ENCODE measurements around the gene XCL2. TPM values are rescaled to one million over a fixed set of nuclear protein-coding genes. Genes with fewer than 3 reads are reported as not detected.
"Not testable (repeated sequence)": the region's sequence is repeated elsewhere in the genome, so short reads cannot be mapped to it uniquely, and the experiment has no call there.

XCL2 gene
- total and polyA plus RNA-seq, 5 donors = 0.60 TPM; not detected in 4

DNA sequence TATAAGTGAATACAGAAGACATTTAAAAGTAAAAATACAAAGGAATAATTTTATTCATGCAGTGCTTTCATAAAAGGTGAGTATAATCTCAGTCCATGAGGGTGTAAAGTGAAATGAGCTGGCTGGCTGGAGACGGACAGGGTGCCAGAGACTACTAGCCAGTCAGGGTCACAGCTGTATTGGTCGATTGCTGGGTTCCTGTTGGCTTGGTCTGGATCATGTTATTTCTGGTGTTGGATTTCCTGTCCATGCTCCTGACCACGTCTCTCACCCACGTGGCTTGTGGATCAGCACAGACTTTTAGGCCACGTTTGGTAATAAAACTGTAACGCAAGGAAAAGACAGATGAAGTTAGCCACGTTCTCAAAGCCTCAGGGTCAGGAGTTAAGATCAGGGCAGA is 3.0 kb downstream of the XCL2 start:
- intact Hi-C loops (cut with DNase I); H3K4me1 ChIP-seq (ENCODE audit: control insufficient read depth, insufficient read depth, low read length); H3K9me3 ChIP-seq (ENCODE audit: control insufficient read depth, low read length); H3K27ac ChIP-seq (ENCODE audit: low read length); ATAC-seq; H3K4me3 ChIP-seq (ENCODE audit: low read length); H3K27me3 ChIP-seq (ENCODE audit: control insufficient read depth, insufficient read depth): not testable (repeated sequence)
- WGBS = 56% methylated on average over 7 of the region's 7 CpGs
- peak in 1 of 3 donors; percentile 15 for DNase-seq

DNA sequence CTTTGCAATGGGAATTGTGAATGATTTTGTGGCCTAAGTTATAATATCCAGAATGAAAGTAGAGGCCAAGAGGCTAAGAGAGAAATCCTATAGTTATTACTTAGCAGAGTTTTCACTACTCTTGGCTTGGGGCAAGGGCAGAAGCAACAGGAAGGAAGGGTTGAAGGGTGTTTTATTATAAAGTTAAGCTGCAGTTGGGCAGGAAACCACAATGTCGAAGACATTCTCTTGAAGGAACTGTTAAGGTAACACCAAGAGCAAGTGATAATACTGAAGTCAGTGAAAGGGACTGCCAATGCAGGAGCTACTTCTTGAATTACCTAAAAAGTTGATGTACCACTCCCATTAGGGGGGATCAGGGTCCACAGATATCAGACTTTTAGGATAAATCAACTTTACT is 8.3 kb downstream of the XCL2 start:
- Histone ChIP-seq H3K4me1 (ENCODE audit: control insufficient read depth, insufficient read depth, low read length) (no peaks in the 10 kb centered on the region), H3K9me3 (ENCODE audit: control insufficient read depth, low read length) (no peaks in the 10 kb centered on the region), H3K4me3 (ENCODE audit: low read length) (no peak overlapping the region), H3K27me3 (ENCODE audit: control insufficient read depth, insufficient read depth) (no peaks in the 10 kb centered on the region), H3K27ac (ENCODE audit: low read length) (no peak overlapping the region)
- ATAC-seq (no peak), DNase-seq (no peak)
- 56% methylated on average over 1 of the region's 1 CpG for WGBS
- intact Hi-C loops (cut with DNase I) = no loop called here

DNA sequence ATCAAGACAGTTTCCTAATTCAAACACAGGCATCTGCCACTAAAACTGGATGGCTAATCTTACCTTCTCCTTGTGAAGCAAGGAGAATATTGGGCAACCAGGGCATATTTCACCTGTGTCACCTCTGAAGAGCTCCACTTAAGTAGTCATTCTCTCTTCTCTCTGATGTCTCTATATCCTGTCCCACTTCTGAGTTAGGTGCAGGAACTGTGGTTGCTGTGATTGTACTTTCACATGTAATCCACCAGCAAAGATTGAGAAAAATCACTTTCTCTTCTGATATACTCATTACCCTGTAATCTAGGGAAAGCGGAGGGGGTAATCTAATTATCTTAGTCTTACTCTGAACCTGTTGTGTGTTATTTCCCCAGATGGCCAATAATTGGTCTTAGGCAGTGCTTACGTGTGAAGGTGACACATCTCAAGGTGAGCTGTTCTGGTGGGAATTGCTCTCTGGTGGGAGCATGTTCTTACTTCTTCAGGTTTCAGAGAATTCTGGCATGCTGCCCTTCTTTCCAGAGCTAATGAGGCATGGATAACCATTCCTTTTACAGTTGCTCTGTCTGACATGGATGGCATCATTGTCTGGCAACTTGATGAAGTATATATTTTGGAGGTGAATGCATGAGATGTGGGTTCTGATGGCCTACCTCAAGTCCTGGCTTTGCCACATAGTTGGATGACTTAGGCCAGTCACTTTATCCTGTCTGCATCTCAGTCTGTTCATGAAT is 12.0 kb downstream of the XCL2 start:
- no peaks in the 10 kb centered on the region for H3K4me1 ChIP-seq (ENCODE audit: control insufficient read depth, insufficient read depth, low read length)
- ATAC-seq = no peak
- no peaks in the 10 kb centered on the region for H3K27me3 ChIP-seq (ENCODE audit: control insufficient read depth, insufficient read depth)
- DNase-seq = no peak
- H3K27ac ChIP-seq (ENCODE audit: low read length) = no peak overlapping the region
- intact Hi-C loops (cut with DNase I) = no loop called here
- WGBS = 98% methylated on average over 2 of the region's 2 CpGs
- no peak overlapping the region for H3K4me3 ChIP-seq (ENCODE audit: low read length)
- H3K9me3 ChIP-seq (ENCODE audit: control insufficient read depth, low read length) = no peaks in the 10 kb centered on the region

DNA sequence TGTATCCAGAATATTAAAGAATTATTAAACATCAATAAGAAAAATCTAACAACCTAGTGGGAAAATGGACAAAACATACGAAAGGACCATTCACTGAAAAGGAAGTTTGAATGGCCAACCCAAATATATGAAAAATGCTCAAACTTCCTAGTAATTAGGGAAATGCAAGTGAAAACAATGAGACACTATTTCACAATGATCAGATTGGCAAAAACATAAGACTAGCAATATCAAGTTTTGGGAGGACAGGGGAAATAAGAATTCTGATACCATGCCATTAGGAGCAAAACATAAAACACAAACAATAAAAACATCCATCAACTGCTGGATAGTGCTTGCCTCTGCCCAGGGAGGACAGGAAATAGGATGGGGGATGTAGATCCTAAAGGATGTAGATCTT is 14.3 kb downstream of the XCL2 start:
- H3K27ac ChIP-seq (ENCODE audit: low read length) = no peak overlapping the region
- no peaks in the 10 kb centered on the region for H3K9me3 ChIP-seq (ENCODE audit: control insufficient read depth, low read length)
- no peaks in the 10 kb centered on the region for H3K4me1 ChIP-seq (ENCODE audit: control insufficient read depth, insufficient read depth, low read length)
- intact Hi-C loops (cut with DNase I) = loop anchor here in 1 of 4 donors (5.0 kb wide), 1 partner anchor 77 kb away; no protein-coding TSS in a partner anchor
- DNase-seq (no peak), ATAC-seq (no peak)
- no peak overlapping the region for H3K4me3 ChIP-seq (ENCODE audit: low read length)
- WGBS = 31% methylated on average over 1 of the region's 1 CpG
- H3K27me3 ChIP-seq (ENCODE audit: control insufficient read depth, insufficient read depth) = no peaks in the 10 kb centered on the region

- H3K27me3 ChIP-seq (ENCODE audit: control insufficient read depth, insufficient read depth) = no peaks in the 10 kb centered on the region
- H3K27ac ChIP-seq (ENCODE audit: low read length) = no peak overlapping the region
- DNase-seq = no peak
- intact Hi-C loops (cut with DNase I) = no loop called here
- no peaks in the 10 kb centered on the region for H3K4me1 ChIP-seq (ENCODE audit: control insufficient read depth, insufficient read depth, low read length)
- ATAC-seq = no peak
- no peaks in the 10 kb centered on the region for H3K9me3 ChIP-seq (ENCODE audit: control insufficient read depth, low read length)
- no peak overlapping the region for H3K4me3 ChIP-seq (ENCODE audit: low read length)
- 90% methylated on average over 1 of the region's 1 CpG for WGBS
These were observed 22.3 kb downstream of the XCL2 start for GRCh38 chr1:168521401-168522000.

DNA sequence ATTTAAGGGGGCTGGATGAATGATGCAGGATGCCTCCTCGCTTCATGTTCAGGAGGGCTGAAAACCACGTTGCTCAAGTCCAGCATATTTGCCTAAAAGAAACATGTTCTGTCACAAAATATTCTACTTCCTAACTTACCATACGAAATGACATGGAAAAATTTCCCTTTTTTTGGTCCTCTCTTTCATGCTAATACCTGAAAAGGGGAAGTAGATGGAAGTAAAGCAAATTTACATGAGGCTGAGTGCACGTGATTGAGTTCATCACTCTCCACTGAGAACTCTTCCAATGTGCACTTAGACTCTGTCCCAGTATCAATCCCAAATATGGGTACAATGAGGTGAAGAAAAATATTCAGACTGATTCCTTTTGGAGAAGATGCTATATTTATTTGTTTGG is 23.0 kb downstream of the XCL2 start:
- no peak overlapping the region for H3K4me3 ChIP-seq (ENCODE audit: low read length)
- no peaks in the 10 kb centered on the region for H3K27me3 ChIP-seq (ENCODE audit: control insufficient read depth, insufficient read depth)
- no peak overlapping the region for H3K27ac ChIP-seq (ENCODE audit: low read length)
- H3K4me1 ChIP-seq (ENCODE audit: control insufficient read depth, insufficient read depth, low read length) = no peaks in the 10 kb centered on the region
- 75% methylated on average over 4 of the region's 4 CpGs for WGBS
- ATAC-seq (no peak), DNase-seq (no peak)
- intact Hi-C loops (cut with DNase I) = no loop called here
- no peaks in the 10 kb centered on the region for H3K9me3 ChIP-seq (ENCODE audit: control insufficient read depth, low read length)

DNA sequence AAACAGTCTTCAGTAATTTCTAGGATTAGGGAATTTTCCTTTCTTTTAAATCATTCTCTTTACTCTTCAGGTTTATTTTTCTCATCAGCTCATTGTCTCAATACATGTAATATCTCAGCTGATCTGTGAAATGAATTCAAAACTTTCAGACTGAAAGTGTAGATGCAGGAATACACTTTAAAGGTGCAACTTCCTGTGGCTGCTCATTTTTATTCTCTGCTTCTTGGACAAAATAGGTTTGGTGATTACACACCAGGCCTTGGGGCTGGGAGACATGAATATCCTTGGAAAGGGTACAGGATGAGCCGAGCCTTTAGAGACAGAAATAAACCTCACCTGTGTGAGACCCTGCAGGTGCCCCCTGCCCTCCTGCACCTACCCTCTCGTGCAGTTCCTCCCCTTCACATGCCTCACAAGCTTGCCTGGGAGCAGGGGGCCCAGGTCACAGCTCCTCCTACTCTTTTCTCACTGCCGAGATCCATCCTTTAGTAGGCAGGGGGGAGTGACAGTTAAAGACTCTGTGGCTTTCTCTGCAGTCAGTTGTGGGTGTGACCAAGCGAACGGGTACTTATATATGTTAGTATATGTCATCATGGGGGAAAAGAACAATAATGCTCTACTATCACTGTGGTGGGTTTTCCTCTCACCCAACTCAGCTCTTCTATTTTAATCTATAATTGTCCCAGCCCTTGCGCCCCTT is 23.6 kb downstream of the XCL2 start:
- no peak for ATAC-seq
- intact Hi-C loops (cut with DNase I) = no loop called here
- H3K4me1 ChIP-seq (ENCODE audit: control insufficient read depth, insufficient read depth, low read length) = no peaks in the 10 kb centered on the region
- H3K9me3 ChIP-seq (ENCODE audit: control insufficient read depth, low read length) = no peaks in the 10 kb centered on the region
- no peaks in the 10 kb centered on the region for H3K27me3 ChIP-seq (ENCODE audit: control insufficient read depth, insufficient read depth)
- DNase-seq = no peak
- no peak overlapping the region for H3K27ac ChIP-seq (ENCODE audit: low read length)
- no peak overlapping the region for H3K4me3 ChIP-seq (ENCODE audit: low read length)
- 52% methylated on average over 6 of the region's 6 CpGs for WGBS

DNA sequence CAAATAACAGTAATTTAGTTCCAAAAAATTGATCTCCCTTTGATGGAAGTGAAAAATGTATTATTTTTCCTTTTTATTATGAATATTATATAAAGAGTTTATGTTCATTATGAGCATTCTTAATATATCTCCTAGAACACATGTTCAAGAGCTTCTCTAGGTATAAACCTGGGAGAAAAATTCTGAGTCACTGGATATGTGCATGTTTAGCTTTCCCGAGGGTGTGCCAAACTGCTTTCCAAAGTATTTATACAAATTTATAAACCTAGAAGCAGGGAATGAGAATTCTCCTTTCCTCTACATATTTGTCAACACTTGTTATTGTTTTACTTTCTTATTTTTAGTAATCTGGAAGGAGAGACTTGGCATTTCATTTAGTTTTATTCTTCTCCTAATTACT is 25.0 kb downstream of the XCL2 start:
- intact Hi-C loops (cut with DNase I) = no loop called here
- 91% methylated on average over 1 of the region's 1 CpG for WGBS
- no peaks in the 10 kb centered on the region for H3K4me1 ChIP-seq (ENCODE audit: control insufficient read depth, insufficient read depth, low read length)
- no peak for DNase-seq
- H3K4me3 ChIP-seq (ENCODE audit: low read length) = no peak overlapping the region
- no peaks in the 10 kb centered on the region for H3K27me3 ChIP-seq (ENCODE audit: control insufficient read depth, insufficient read depth)
- no peak overlapping the region for H3K27ac ChIP-seq (ENCODE audit: low read length)
- ATAC-seq = no peak
- no peaks in the 10 kb centered on the region for H3K9me3 ChIP-seq (ENCODE audit: control insufficient read depth, low read length)

DNA sequence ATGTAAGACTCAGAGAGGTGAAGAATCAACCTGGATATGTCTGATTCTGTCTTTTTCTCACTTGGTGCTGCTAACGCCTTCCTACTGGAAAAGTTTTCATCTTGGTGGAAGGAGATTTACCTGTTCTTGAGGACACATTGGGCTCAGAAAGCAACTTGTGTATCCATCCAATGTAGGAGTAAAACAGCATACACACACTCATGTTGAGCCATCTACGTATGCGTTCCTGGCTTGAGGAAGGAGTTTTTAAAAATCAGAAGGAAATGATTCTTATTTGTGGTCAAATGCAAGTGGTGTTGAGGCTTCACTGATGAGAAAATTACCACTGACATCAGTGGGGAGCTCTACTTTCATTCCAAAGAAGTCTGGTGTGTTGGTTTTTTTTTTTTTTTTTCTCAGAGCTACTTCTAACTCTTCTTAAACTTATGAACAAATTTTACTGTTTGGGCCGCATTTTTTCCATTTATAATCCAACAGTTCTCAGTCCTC is 25.6 kb downstream of the XCL2 start:
- no peaks in the 10 kb centered on the region for H3K9me3 ChIP-seq (ENCODE audit: control insufficient read depth, low read length)
- intact Hi-C loops (cut with DNase I) = no loop called here
- no peak for DNase-seq
- no peaks in the 10 kb centered on the region for H3K27me3 ChIP-seq (ENCODE audit: control insufficient read depth, insufficient read depth)
- H3K4me1 ChIP-seq (ENCODE audit: control insufficient read depth, insufficient read depth, low read length) = no peaks in the 10 kb centered on the region
- no peak overlapping the region for H3K27ac ChIP-seq (ENCODE audit: low read length)
- 91% methylated on average over 4 of the region's 4 CpGs for WGBS
- ATAC-seq = no peak
- H3K4me3 ChIP-seq (ENCODE audit: low read length) = no peak overlapping the region

DNA sequence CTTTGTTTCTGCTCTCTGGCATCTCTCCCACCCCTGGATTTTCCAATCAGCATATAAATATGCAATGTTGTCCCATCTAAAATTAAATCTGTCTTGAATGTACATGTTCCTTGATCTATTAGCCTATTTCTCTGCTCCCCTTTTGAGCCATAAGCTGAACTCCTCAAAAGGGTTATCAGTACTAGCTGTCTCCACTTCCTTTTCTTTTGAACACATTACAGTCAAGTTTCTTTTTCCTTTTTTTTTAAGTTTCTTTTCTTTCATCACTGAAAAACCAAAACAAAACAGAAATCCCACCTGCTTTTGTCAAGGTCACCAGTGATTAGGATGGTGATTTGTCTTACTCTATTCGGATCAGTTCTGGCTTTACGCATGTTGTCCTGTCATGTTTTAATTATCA is 29.3 kb downstream of the XCL2 start:
- intact Hi-C loops (cut with DNase I) = no loop called here
- H3K27ac ChIP-seq (ENCODE audit: low read length) = no peak overlapping the region
- no peak for DNase-seq
- H3K4me1 ChIP-seq (ENCODE audit: control insufficient read depth, insufficient read depth, low read length) = no peaks in the 10 kb centered on the region
- no peak for ATAC-seq
- no peaks in the 10 kb centered on the region for H3K27me3 ChIP-seq (ENCODE audit: control insufficient read depth, insufficient read depth)
- H3K9me3 ChIP-seq (ENCODE audit: control insufficient read depth, low read length) = no peaks in the 10 kb centered on the region
- no peak overlapping the region for H3K4me3 ChIP-seq (ENCODE audit: low read length)
- WGBS = 62% methylated on average over 2 of the region's 2 CpGs

- ATAC-seq (peak; percentile 28 to 50), DNase-seq (peak in 1 of 3 donors; percentile 41)
- intact Hi-C loops (cut with DNase I) = no loop called here
- 50% methylated on average over 9 of the region's 9 CpGs for WGBS
- no peak overlapping the region for H3K4me3 ChIP-seq (ENCODE audit: low read length)
- H3K9me3 ChIP-seq (ENCODE audit: control insufficient read depth, low read length) = no peaks in the 10 kb centered on the region
- no peak overlapping the region for H3K27ac ChIP-seq (ENCODE audit: low read length)
- no peaks in the 10 kb centered on the region for H3K4me1 ChIP-seq (ENCODE audit: control insufficient read depth, insufficient read depth, low read length)
- no peaks in the 10 kb centered on the region for H3K27me3 ChIP-seq (ENCODE audit: control insufficient read depth, insufficient read depth)
These were observed 30.0 kb downstream of the XCL2 start for GRCh38 chr1:168513656-168514404.

All from right cardiac atrium (tissue), 5 donors.